SJSA1 (cell line): Measurements from ENCODE around the gene PRDM12. TPM values are rescaled to one million over a fixed set of nuclear protein-coding genes. Genes with fewer than 3 reads are reported as not detected.

Experiments
- DNase-seq, 2 experiments: peaks; one replicate each; pipeline ENCODE4 v3.0.0-alpha.2; 2015 to 2020; ENCODE audit warnings: low spot score in 2 of 2, low read depth in 1 of 2
- H3K27ac ChIP-seq: fragments of 250-450 bp; sonication (Bioruptor Pico); 2 replicates; pipeline ENCODE4 v1.5.1; 2020; ENCODE audit warnings: mild to moderate bottlenecking, moderate library complexity
- H3K27me3 ChIP-seq: fragments of 250-450 bp; sonication (Bioruptor Pico); replicated peaks from 2 replicates; pipeline ENCODE4 v1.5.1; 2020; ENCODE audit warnings: mild to moderate bottlenecking, moderate library complexity
- H3K36me3 ChIP-seq: fragments of 250-450 bp; sonication (Bioruptor Pico); 2 replicates; pipeline ENCODE4 v1.5.1; 2020; ENCODE audit warnings: mild to moderate bottlenecking
- H3K4me1 ChIP-seq: fragments of 250-450 bp; sonication (Bioruptor Pico); replicated peaks from 2 replicates; pipeline ENCODE4 v1.6.1; 2021; ENCODE audit warnings: mild to moderate bottlenecking
- H3K4me3 ChIP-seq: fragments of 250-450 bp; sonication (Bioruptor Pico); 2 replicates; pipeline ENCODE4 v1.5.1; 2020; ENCODE audit warnings: mild to moderate bottlenecking
- H3K9me3 ChIP-seq: fragments of 250-450 bp; sonication (Bioruptor Pico); replicated peaks from 2 replicates; pipeline ENCODE4 v1.5.1; 2020; ENCODE audit warnings: mild to moderate bottlenecking
- total RNA-seq: library from RNA; depleted of rRNA; stranded (reverse); fragments of >200 nt; shearing (Covaris generic); gene quantifications from 2 replicates; pipeline ENCODE4 v1.2.3, GENCODE V29; 2014

The PRDM12 gene
- total RNA-seq, 1 experiment from 2014 or later, result not detected

DNA sequence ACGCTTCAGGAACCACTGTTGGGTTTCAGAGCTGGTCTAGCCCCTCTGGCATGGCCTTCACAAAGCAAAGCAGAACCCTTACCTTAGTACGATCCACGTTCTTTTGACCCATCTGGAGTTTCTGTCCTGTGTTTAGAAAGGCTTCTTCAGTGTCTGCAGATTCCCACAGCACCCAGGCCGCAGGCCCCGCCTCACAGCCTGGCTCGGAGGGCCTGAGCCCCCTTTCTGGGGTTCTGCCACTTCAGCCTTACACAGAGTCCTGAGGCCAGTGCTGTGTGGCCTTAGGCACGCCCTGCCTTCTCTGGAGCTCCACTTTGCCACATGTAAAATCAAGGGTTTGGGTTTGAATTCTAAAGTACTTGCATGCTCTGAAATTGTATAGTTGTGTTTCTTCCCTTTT is 31.6 kb upstream of the PRDM12 start:
- Histone ChIP-seq H3K4me1 (no peaks in the 10 kb centered on the region), H3K4me3 (no peak overlapping the region), H3K36me3 (peaks cover 79% of the 10 kb centered on the region), H3K9me3 (no peaks in the 10 kb centered on the region), H3K27ac (no peak overlapping the region), H3K27me3 (no peaks in the 10 kb centered on the region)
- DNase-seq, result no peak

DNA sequence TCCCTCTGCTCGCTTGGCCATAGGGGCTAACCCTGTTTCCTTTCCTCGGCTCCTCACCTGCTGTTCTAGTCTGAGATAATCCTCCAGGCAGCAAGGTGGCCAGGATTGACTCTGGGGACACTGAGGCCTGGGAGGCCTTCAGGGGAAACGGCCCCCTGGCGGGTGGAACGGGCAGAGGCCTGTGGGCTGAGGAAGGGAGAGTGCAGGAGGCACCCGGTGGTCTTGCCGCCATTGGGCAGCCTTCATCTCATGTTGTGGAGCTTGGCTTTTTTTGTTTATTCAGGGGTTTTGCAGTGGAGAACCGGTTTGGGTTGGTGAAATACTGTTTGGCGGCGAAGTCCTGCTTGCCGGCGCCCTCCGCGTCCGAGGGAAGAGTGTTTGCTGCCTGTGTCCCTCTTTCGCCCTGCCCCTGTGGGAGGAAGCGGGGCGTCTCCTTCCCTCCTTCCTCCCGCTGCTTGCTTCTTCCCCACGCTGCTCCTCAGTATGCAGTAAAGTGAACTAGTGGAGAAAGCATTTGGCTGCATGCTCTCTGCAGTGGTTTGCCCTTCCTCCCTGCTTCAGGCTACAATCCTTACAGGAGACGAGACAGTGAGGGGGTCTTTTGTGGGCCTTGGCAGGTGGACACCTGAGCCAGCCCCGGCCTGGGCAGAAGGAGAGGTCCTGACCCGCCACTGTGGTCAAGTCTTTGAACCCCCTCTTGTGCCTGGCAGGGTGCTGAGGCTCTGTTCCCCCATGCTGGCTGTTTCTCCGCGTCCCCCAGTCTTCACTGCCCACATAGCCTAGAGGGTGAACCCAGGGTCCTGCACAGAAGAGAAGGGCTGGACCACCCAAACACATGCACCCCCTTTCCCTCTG is 30.8 kb upstream of the PRDM12 start:
- Histone ChIP-seq H3K27me3 (no peaks in the 10 kb centered on the region), H3K36me3 (peaks cover 82% of the 10 kb centered on the region), H3K4me1 (no peaks in the 10 kb centered on the region), H3K27ac (no peak overlapping the region), H3K9me3 (no peaks in the 10 kb centered on the region), H3K4me3 (no peak overlapping the region)
- no peak for DNase-seq

GRCh38 chr9:130634191-130634768 is 30.1 kb upstream of the PRDM12 start:
- H3K27ac ChIP-seq, result no peak overlapping the region
- no peaks in the 10 kb centered on the region for H3K27me3 ChIP-seq
- no peak overlapping the region for H3K4me3 ChIP-seq
- peaks cover 81% of the 10 kb centered on the region for H3K36me3 ChIP-seq
- H3K9me3 ChIP-seq, result no peaks in the 10 kb centered on the region
- no peaks in the 10 kb centered on the region for H3K4me1 ChIP-seq
- no peak for DNase-seq

GRCh38 chr9:130634801-130635200 is 29.6 kb upstream of the PRDM12 start:
- Histone ChIP-seq H3K36me3 (peaks cover 75% of the 10 kb centered on the region), H3K27me3 (no peaks in the 10 kb centered on the region), H3K27ac (no peak overlapping the region), H3K4me1 (no peaks in the 10 kb centered on the region), H3K9me3 (no peaks in the 10 kb centered on the region), H3K4me3 (no peak overlapping the region)
- no peak for DNase-seq

DNA sequence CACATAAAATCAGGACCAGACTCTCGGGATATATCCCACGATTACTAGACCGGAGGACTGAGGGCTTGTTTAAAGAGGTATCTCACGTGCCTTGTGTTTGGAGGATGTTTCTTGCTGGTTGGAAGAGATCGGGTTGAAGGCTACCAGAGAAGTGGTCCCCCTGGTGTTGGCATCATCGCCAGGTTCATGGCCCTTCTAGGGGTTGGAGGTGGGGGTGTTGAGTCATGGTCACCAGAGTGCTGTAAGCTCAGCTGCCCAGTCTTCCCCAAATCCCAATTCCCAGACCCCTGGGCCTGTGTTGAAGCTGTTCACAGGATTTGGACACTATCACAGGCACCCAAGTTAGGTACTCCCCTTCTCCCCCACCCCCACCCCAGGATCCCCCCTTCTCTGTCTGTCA is 29.1 kb upstream of the PRDM12 start:
- Histone ChIP-seq H3K4me3 (no peak overlapping the region), H3K9me3 (no peaks in the 10 kb centered on the region), H3K27ac (no peak overlapping the region), H3K36me3 (peaks cover 70% of the 10 kb centered on the region), H3K4me1 (no peaks in the 10 kb centered on the region), H3K27me3 (no peaks in the 10 kb centered on the region)
- no peak for DNase-seq

- H3K4me3 ChIP-seq, result no peak overlapping the region
- no peaks in the 10 kb centered on the region for H3K27me3 ChIP-seq
- H3K27ac ChIP-seq, result no peak overlapping the region
- H3K36me3 ChIP-seq, result peaks cover 64% of the 10 kb centered on the region
- H3K4me1 ChIP-seq, result no peaks in the 10 kb centered on the region
- DNase-seq, result no peak
- no peaks in the 10 kb centered on the region for H3K9me3 ChIP-seq
Observed at GRCh38 chr9:130635721-130636647, 28.4 kb upstream of the PRDM12 start.

GRCh38 chr9:130636648-130637020 is 27.8 kb upstream of the PRDM12 start:
- H3K4me3 ChIP-seq, result no peak overlapping the region
- no peaks in the 10 kb centered on the region for H3K27me3 ChIP-seq
- H3K27ac ChIP-seq, result no peak overlapping the region
- DNase-seq, result no peak
- H3K36me3 ChIP-seq, result peaks cover 57% of the 10 kb centered on the region
- no peaks in the 10 kb centered on the region for H3K9me3 ChIP-seq
- no peaks in the 10 kb centered on the region for H3K4me1 ChIP-seq

GRCh38 chr9:130638284-130639123 is 25.9 kb upstream of the PRDM12 start:
- Histone ChIP-seq H3K27ac (no peak overlapping the region), H3K36me3 (peaks cover 38% of the 10 kb centered on the region), H3K4me3 (no peak overlapping the region), H3K27me3 (no peaks in the 10 kb centered on the region), H3K9me3 (no peaks in the 10 kb centered on the region), H3K4me1 (no peaks in the 10 kb centered on the region)
- DNase-seq, result no peak

DNA sequence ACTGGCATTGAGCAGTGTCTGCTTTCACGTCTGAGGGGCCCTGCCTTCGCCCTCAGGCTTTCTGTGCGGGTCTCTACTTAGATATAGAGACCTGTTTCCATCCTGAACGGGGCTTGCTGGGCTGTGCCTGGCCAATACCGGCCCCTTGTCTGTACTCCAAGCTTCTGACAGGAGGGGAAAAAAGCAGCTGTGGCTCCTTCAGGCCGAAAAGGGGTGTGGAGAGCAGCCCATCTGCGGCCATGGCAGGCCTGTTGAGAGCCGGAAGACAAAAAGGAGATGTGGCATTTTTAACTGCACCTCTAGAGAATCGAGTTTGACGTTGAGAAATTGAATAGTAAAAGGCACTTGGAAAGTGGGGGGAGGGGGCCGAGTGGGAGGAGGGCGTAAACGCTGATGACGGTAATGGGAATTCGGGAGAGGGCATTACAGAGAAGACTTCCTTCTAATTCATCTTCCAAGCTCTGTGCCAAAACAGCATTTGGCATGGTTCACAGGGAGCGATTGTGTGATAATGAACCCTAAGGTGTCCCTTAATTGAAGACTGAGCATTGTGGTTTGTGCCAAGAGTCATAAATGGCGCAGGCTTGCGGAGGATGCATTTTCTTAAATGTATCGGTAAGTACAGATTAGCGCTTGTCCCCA is 25.1 kb upstream of the PRDM12 start:
- H3K27me3 ChIP-seq, result no peaks in the 10 kb centered on the region
- H3K4me1 ChIP-seq, result no peaks in the 10 kb centered on the region
- no peak for DNase-seq
- no peaks in the 10 kb centered on the region for H3K9me3 ChIP-seq
- no peak overlapping the region for H3K4me3 ChIP-seq
- peaks cover 33% of the 10 kb centered on the region for H3K36me3 ChIP-seq
- no peak overlapping the region for H3K27ac ChIP-seq

DNA sequence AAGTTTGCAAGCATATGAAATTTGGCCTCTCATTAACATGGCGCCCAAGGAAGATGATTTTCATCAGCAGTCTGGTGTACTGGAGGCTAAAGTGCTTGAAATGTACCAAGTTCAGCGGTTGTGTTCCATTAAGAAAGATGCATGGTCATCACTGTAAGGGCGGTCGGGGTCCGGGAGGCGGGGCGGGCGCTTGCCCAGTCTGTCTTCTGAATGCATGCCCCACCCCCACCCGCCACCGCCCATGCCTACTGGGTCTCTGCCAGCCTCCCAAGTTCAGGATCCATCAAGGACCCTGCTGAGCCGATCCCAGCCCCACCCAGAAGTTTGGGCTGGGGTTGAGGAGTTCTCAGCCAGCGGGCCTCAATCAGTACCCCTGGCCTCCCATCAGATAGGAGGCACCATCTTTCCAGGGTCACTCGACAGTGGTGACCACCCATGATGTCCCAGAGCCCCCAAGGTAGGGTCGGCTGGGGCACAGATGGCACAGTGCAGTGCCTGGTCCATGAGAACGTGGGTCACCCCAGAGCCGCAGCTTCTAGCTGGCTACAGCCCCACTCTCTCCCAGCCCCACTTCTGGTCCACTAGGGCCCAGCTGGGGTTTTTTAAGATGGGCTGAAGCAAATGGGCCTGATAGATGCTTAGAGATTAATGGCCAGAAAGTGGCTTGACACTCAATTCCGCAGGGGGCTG is 24.4 kb upstream of the PRDM12 start:
- Histone ChIP-seq H3K36me3 (peaks cover 26% of the 10 kb centered on the region), H3K27ac (no peak overlapping the region), H3K9me3 (no peaks in the 10 kb centered on the region), H3K4me1 (no peaks in the 10 kb centered on the region), H3K4me3 (no peak overlapping the region), H3K27me3 (no peaks in the 10 kb centered on the region)
- DNase-seq, result no peak

DNA sequence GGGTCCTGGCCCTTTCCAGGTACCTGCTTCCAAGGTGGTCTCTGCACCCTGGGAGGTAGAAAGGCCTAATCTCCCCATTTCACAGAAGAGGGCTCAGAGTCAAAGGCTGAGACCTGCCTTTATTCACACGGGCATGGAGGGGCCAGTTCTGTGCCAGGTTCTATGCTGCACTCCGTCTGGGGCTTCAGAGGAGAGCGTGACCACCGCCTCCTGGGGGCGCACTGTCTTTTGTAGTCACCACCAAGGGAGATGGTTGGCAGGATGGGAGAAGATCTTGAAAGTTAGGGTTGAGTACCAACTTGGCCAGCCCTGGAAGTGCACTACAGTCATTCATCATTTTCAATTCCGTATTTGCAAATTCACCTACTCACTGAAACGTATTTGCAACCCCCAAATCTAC is 23.7 kb upstream of the PRDM12 start:
- Histone ChIP-seq H3K9me3 (no peaks in the 10 kb centered on the region), H3K27ac (no peak overlapping the region), H3K36me3 (peaks cover 23% of the 10 kb centered on the region), H3K4me1 (no peaks in the 10 kb centered on the region), H3K27me3 (no peaks in the 10 kb centered on the region; the same call in 1 of the 2 replicates), H3K4me3 (no peak overlapping the region)
- DNase-seq, result no peak

GRCh38 chr9:130642926-130643325 is 21.5 kb upstream of the PRDM12 start:
- Histone ChIP-seq H3K4me1 (no peaks in the 10 kb centered on the region), H3K27ac (no peak overlapping the region), H3K9me3 (no peaks in the 10 kb centered on the region), H3K4me3 (no peak overlapping the region), H3K36me3 (peaks cover 8% of the 10 kb centered on the region; the same call in 1 of the 2 replicates), H3K27me3 (no peaks in the 10 kb centered on the region; the same call in 1 of the 2 replicates)
- no peak for DNase-seq
